ENCODE measurements around the gene MYO7B. TPM values are rescaled to one million over a fixed set of nuclear protein-coding genes. Genes with fewer than 3 reads are reported as not detected.
A peak's percentile ranks its signal among the peaks of the same experiment; 100 is the strongest.

MYO7B gene
- total RNA-seq, 3 donors from 2014 or later, result 0.32 to 2.3 TPM; not detected in 1

DNA sequence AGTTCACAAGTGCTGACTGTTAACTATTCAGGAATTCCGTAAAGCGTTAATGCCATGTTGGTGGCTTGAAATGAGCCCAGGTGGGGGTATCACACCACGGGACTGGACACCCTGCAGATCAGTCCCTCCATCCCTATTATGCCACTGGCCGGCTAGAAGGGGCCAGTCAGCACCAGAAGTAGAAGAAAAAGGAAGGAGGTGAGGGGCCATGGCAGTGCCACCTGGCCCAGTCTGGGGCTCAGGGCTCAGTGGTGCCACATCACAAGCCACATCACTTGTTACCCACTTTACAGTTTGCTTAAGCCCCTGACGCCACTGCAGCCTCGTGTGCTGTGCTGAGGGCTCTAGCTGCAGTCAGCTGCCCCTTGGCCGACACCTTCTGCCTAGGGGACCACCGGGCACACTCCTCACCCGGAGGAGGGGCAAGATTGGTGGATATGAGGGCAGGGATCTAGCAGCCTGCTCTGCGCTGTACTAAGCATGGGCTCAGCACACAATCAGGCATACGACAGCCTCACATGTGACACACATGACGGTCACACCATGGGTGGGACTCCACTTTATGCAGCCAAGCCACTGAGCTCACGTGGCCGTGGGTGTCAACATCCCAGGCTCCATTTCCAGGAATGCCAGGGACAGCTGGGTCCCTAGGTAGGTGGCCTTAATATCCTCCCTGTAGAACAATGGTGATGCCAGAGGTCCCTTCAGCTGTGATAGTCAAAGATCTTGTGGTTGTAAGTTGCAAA lies 136.2 kb downstream of the MYO7B start:
- DNase-seq (ENCODE audit: low spot score in 2 of 2), result peak in 1 of 2 donors; percentile 34
- TF ChIP-seq, protein P1, sequence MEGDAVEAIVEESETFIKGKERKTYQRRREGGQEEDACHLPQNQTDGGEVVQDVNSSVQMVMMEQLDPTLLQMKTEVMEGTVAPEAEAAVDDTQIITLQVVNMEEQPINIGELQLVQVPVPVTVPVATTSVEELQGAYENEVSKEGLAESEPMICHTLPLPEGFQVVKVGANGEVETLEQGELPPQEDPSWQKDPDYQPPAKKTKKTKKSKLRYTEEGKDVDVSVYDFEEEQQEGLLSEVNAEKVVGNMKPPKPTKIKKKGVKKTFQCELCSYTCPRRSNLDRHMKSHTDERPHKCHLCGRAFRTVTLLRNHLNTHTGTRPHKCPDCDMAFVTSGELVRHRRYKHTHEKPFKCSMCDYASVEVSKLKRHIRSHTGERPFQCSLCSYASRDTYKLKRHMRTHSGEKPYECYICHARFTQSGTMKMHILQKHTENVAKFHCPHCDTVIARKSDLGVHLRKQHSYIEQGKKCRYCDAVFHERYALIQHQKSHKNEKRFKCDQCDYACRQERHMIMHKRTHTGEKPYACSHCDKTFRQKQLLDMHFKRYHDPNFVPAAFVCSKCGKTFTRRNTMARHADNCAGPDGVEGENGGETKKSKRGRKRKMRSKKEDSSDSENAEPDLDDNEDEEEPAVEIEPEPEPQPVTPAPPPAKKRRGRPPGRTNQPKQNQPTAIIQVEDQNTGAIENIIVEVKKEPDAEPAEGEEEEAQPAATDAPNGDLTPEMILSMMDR (IDR thresholded peaks at IDR 0.05), result no peak
- TF ChIP-seq POLR2A (IDR thresholded peaks at IDR 0.05) (no peak), POLR2AphosphoS5 (IDR thresholded peaks at IDR 0.05) (no peak)
- intact Hi-C loops (cut with DNase I; ENCODE audit: low total_unique reads), result no loop called here
- peak overlapping the region in 2 of 3 donors; percentile 61 to 82 for H3K4me3 ChIP-seq
- H3K27ac ChIP-seq, result peak overlapping the region in 1 of 2 donors; percentile 89
- peaks cover 0 to 5% of the 10 kb centered on the region in 2 donors for H3K9me3 ChIP-seq
- no peaks in the 10 kb centered on the region for H3K4me1 ChIP-seq
- no peaks in the 10 kb centered on the region for H3K36me3 ChIP-seq
- H3K27me3 ChIP-seq, result peaks cover 0 to 10% of the 10 kb centered on the region in 2 donors

GRCh38 chr2:127672341-127673224 lies 137.1 kb downstream of the MYO7B start:
- intact Hi-C loops (cut with DNase I; ENCODE audit: low total_unique reads), result no loop called here
- H3K4me3 ChIP-seq, result peak overlapping the region; percentile 61 to 82 (median 69)

DNA sequence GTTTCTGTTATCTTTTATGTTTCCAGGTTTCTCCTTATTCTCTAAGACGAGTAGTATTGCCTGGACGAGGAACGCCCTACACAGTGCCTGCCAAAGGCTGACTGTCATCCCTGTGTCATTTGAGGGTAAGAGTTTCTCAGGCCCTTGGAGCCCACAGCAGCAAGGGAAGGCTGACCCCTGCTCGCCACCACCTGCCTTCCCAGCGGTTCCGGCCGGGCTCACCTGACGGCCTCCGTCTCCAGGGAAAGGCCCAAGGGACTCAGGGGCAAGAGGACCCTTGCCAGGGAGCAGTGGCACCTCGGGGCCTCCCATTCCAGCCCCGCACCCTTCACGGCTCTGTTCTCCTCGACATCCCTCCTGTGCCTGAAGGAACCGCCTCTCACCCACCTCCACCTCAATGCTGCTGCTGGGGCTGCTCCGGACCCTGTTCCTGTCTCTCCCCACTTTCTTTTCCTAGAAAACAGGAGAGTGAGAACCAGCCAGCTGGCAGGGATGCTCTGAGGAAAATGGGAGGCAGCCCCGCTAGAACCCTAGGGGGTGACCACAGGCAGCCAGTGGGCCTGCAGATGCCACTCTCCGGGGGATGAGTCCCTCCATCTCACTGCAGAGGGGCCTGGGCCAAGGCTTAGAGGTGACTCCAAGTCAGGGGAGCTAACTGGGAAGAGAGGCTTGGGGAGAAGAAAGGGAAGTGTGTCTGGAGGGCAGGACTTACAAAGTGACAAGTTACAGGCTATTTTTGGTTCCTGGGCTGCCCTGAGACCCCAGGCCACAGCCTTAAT lies 138.0 kb downstream of the MYO7B start:
- no peaks in the 10 kb centered on the region for H3K4me1 ChIP-seq
- intact Hi-C loops (cut with DNase I; ENCODE audit: low total_unique reads), result no loop called here
- peak overlapping the region; percentile 74 to 89 for H3K27ac ChIP-seq

More at GRCh38 chr2:127672341-127673224, 137.1 kb downstream of the MYO7B start:
- DNase-seq (ENCODE audit: low spot score in 2 of 2), result peak in 1 of 2 donors; percentile 46
- peaks cover 0 to 5% of the 10 kb centered on the region in 2 donors for H3K9me3 ChIP-seq
- H3K36me3 ChIP-seq, result no peaks in the 10 kb centered on the region
- H3K27me3 ChIP-seq, result peaks cover 0 to 10% of the 10 kb centered on the region in 2 donors
- peak overlapping the region; percentile 74 to 89 for H3K27ac ChIP-seq
- no peaks in the 10 kb centered on the region for H3K4me1 ChIP-seq
- TF ChIP-seq POLR2AphosphoS5 (IDR thresholded peaks at IDR 0.05) (no peak), POLR2A (IDR thresholded peaks at IDR 0.05) (no peak)
- TF ChIP-seq, protein P1 (IDR thresholded peaks at IDR 0.05), result no peak

DNA sequence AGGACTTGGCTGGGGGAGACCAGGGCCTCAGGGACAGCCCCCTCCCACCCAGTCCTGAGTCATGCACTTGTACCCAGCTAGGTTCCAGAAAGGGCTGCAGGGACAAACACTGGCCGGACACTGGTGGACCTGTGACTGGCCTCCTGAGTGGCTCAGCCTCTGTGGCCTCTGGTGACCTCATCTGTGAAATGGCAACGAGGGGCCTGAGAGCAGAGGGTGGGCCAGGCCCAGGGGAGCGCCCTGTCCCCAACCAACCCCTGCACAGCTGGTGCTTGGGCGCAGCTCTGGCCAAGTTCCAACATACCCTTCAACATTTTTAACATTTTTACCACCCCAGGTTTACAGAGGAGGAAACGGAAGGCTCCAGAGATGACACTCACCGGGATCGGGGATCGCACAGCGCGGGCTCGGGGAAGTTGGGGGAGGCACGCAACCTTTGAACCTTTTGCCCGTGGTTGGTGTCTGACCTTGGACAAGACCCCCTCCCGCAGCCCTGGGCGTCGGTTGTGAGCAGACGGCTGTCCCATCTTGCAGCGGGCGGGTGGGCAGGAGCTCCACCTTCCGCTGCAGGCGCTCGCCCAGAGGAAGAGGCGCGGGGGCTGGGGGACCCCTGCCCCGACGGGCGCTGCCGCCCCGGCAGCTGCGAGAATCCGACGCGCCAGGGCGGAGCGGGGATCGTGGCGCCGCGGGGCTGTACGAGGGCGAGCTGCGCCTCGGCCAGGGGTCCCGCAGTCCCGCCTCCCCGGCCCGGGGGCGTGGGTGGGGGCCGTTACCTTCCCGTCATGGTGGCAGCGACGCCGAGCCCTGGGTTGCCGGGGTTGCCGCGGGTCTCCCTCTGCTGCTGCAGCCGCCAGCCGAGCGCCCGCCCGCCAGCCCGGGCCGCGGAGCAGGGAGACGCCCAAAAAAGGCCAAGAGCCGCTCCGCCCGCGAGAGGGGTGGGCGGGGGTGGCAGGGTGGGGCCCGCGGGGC lies 139.0 kb downstream of the MYO7B start:
- intact Hi-C loops (cut with DNase I; ENCODE audit: low total_unique reads), result no loop called here
- H3K9me3 ChIP-seq, result peaks cover 0 to 5% of the 10 kb centered on the region in 2 donors
- H3K36me3 ChIP-seq, result no peaks in the 10 kb centered on the region
- DNase-seq (ENCODE audit: low spot score in 2 of 2), result peak in 1 of 2 donors; percentile 54
- TF ChIP-seq POLR2A (IDR thresholded peaks at IDR 0.05) (no peak), POLR2AphosphoS5 (IDR thresholded peaks at IDR 0.05) (no peak)
- TF ChIP-seq, protein P1 (IDR thresholded peaks at IDR 0.05), result no peak
- no peaks in the 10 kb centered on the region for H3K4me1 ChIP-seq
- H3K27me3 ChIP-seq, result peaks cover 0 to 10% of the 10 kb centered on the region in 2 donors
- peak overlapping the region; percentile 74 to 89 for H3K27ac ChIP-seq
- H3K4me3 ChIP-seq, result peak overlapping the region; percentile 61 to 82 (median 69)

More for the DNA sequence above, 138.0 kb downstream of the MYO7B start:
- Histone ChIP-seq H3K9me3 (peaks cover 0 to 5% of the 10 kb centered on the region in 2 donors), H3K27me3 (peaks cover 0 to 10% of the 10 kb centered on the region in 2 donors), H3K4me3 (peak overlapping the region; percentile 61 to 82 (median 69)), H3K36me3 (no peaks in the 10 kb centered on the region)
- DNase-seq (ENCODE audit: low spot score in 2 of 2), result peak in 1 of 2 donors; percentile 37
- TF ChIP-seq POLR2AphosphoS5 (IDR thresholded peaks at IDR 0.05) (no peak), POLR2A (IDR thresholded peaks at IDR 0.05) (no peak)
- TF ChIP-seq, protein P1 (IDR thresholded peaks at IDR 0.05), result no peak

Data from breast epithelium (tissue), 4 donors.